Prostate gland (tissue), 2 donors: ENCODE results near the gene CCDC102B.

ENCODE experiments used
- CTCF ChIP-seq, 4 experiments: fragments of 200-600 bp in 2 of 4; fragments of 450-650 bp in 2 of 4; sonication (generic) in 2 of 4; IDR thresholded peaks; 1 replicate in 3 of 4; 2 replicates in 1 of 4; pipeline ENCODE4 v1.5.1; 2016 to 2019; ENCODE audit warnings: antibody characterized with exemption in 4 of 4, mild to moderate bottlenecking in 2 of 4, moderate library complexity in 2 of 4
- POLR2A ChIP-seq: fragments of 450-650 bp; IDR thresholded peaks from one replicate; pipeline ENCODE4 v1.6.1; 2016; ENCODE audit warnings: antibody characterized with exemption, mild to moderate bottlenecking

- TF ChIP-seq CTCF (IDR thresholded peaks at IDR 0.05) (no peak), POLR2A (no peak)
Observed at GRCh38 chr18:69000366-69000765, 202.5 kb downstream of the CCDC102B start.
